ENCODE measurements around the gene EIF2B2.

- TF ChIP-seq CTCF (IDR thresholded peaks at IDR 0.05) (no peak), ZFX (IDR thresholded peaks at IDR 0.05; ENCODE audit: borderline replicate concordance) (no peak)
Measured at GRCh38 chr14:74979029-74979428, 23.7 kb upstream of the EIF2B2 start.

Measured in 22Rv1 (cell line).